EL (cell line): ENCODE data around the gene CACNA1I.

ENCODE experiments used
- DNase-seq: peaks from one replicate; pipeline ENCODE4 v3.0.0-alpha.2; 2016

Gene CACNA1I

DNA sequence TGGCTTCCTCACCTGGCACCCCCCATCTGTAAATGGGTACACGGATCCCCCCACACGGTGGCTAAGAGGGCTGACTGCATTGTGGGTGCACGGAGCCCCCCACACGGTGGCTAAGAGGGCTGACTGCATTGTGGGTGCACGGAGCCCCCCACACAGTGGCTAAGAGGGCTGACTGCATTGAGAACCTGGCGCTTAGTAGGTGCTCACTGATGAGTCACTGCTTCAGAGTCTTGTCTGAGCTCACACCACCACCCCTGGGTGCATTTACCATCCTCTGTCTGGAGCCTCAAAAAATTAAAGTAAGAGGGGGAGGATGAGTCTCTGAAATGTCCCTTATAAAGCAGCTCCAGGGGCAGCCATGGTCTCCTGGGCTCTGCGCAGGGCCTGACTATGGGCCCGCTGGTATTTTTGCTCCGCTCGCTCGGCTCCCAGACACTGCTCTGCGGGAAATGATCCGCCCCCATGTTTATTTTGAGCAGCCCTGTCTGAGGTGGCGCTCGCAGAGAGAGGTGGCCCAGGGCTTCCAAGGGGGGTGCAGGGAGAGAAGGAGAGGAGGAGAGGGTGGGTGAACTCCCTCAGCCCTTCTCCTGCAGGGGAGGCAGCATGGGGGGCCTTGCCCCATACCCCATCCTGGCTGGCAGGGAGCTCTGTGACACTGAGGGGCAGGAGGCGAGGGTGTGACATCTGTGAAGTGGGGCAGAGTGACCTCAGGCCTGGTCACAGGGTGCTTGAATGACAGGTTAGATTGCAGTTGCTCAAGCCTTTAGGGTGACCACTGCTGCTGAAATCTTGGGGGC lies 82.6 kb downstream of the CACNA1I start:
- DNase-seq: no peak

DNA sequence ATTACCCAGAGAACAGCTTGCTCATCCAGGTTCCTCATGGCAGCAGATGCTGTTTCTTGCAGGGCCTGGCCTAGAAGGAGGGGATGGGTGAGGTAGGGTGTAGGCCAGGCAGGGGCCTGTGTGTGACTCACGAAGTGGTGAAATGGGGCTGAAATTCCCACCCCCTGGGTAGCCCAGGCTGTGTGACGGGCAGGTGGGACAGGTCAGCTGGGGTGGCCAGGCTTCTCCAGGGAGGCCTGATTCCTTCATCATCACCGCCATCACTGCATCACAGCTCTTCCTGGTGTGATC lies 83.2 kb downstream of the CACNA1I start:
- no peak for DNase-seq

DNA sequence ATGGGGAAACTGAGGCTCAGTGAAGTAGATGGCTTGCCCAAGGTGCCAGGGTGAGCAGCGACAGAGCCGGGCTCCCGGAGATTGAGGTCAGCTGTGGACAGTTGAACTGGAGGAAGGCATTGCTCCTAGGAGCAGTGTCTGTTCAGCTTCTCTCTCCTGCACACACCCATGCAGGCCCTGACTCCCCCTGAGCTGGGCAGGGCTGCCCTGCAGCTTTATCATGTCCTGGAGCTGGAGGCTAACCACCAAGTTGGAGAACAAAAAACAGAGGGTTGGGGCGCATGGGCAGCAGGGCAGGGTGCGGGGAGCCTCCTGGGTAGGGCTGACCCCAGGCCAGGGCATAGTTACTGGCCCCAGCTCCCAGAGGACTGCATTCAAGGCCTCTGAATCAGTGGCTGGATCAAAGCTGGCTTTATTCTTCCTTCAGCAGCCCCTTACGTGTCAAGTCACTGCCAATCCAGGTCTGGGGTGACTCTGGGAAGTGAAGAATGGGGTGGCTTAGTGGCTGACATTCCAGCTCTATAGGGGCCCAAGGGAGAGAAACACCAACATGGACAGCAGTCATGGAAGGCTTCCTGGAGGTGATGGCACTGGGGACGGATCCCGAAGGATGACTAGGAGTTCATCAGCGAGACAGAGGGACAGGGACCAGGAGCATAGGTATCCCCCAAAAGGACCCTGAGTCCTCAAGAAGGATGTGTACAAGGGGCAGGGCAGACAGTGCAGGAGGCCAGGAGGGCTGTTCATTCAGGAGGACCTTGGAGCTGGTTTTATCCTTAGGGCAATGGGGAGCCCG lies 83.8 kb downstream of the CACNA1I start:
- DNase-seq: no peak

DNA sequence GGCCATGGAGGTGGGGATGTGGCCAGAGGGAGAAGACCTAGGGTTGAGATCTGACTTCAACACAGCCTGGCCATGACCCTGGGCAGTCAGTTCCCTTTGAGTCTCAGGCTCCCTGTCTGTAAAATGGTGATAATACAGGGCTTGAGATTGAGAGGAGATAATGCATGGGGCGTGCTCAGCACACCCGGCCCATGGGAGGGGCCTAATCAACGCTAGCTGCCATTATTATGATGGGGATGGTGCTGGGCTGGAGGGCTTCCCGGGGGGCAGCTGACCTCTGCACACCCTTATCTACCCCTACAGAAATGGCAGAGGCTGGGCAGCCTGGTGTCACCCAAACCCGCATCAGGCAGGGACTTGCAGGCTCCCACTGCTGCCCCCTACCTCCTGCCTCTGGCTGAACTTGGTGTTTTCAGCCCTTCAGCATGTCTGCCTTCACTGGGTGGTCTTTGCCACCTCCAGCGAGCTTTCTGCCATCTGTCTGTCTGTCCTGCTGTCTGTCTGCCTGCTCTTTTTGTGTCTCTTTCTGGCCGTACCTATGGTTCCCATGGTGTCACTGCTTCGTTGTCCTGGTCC lies 84.5 kb downstream of the CACNA1I start:
- DNase-seq: no peak

DNA sequence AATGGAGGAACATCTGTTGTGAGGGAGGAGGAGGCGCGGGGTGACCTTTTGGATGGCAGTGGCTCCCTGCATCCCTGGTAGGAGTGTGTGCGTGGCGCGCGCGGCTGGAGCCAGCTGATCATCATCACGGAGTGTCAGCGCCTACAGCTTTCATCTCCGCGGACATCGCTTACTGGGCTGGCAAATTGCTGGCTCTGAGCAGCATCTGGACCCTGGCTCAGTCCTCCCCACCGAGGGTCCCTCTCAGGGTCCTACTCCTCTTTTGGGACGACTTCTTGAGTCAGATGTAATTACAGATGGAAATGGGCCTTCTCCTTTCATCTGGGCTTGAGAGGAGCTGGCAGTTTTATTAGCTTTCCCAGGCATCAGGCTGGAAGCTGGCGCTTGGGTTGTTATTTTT lies 85.3 kb downstream of the CACNA1I start:
- no peak for DNase-seq

DNA sequence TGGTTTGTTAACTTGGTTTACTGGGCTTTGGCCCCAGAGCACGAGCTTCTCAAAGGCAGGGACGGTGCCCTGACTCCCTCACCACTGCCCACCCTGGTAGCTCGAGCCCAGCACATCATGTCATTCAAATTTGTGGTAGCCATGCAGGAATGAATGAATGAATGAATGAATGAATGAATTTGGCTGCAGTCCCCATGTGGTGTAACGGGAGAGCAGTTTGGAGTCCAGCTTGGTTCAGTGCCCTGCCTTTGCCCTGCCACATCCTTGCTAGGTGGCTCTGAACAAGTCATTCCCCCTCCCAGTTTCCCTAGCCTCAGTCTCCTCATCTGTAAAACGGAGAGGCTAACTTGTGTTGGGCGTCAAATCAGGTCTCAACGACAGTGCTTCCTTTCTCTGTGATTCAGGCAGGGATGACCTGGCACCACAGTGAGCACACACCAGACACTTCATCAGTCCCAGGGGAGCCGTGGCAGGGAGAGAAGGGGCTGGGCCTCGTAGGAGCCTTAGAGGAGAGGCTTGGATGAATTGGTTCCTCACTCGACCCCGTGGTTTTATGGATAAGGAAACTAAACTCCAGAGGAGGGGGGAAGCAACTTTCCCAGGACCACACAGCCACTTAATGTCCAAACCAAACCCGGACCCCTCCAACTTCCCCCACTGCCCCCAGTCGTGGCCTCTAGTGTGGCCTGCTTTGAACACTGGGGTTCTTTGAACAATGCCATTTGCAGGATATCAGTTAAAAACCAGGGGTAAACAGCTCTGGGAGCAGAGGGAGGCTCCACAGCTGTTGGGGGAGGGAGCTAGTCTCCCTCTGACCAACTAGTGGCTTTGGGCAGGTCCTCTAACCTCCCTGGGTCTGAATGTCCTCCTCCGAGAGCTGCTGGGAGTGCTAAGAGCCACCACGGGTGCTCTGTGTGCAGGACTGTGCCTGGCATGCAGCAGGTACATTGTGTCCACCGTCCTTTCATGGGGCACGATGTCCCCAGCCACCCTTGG lies 86.2 kb downstream of the CACNA1I start:
- no peak for DNase-seq

DNA sequence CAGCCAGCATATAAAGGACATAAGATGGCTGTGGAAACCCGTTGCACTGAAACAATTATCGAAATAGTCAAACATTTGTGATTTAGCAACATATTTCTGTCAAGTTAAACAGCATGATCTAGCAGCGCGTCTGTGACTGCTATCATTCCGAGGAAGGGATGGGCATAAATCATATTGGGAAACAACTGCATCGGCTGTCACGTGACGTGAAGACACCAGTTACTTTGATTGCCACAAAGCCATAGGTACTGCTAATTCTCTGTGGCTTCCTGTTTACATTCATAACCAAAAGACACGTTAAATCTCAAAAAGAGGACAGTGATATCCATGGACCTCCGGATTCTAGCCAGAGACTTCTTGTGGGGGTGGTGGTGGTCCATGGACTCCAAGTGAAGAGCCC lies 87.8 kb downstream of the CACNA1I start:
- DNase-seq: no peak

DNA sequence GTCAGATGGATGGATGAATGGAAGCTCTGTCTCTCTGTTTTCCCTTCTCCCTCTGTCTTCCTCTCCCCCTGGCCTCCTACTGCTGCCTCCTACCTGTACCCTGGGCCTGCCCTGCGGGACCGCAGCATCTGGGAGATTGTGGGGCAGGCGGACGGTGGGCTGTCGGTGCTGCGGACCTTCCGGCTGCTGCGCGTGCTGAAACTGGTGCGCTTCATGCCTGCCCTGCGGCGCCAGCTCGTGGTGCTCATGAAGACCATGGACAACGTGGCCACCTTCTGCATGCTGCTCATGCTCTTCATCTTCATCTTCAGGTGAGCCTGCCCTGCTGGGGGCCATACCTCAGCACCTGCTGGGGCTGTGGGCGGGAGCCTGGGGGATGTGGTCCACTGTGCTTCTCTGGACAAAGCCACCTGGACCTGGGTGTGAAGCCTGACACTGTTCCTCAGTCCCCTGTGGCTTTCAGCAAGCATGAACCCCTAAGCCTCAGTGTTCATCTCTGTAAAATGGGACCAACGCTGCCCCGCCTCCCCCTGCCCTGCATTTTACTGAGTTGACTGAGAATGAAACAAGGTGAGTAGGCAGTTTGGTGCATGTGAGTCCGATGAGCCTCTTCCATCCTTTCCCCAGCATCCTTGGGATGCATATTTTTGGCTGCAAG lies 88.4 kb downstream of the CACNA1I start:
- no peak for DNase-seq

DNA sequence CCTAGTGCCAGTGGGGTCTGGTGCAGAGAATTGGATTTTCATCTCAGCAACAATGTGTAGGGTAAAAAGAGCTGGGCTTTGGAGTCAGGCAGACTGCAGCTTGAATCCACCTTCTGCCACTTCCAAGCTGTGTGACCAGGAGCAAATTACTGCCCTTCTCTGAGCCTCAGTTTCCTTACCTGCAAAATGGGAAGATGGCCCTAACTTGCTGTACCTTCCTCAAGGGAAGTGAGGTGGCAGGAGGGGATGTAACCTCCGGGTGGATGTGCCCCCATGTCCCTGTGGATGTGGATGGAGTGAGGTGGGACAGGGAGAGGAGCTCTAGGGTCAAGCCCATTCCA lies 90.9 kb downstream of the CACNA1I start:
- DNase-seq: no peak

DNA sequence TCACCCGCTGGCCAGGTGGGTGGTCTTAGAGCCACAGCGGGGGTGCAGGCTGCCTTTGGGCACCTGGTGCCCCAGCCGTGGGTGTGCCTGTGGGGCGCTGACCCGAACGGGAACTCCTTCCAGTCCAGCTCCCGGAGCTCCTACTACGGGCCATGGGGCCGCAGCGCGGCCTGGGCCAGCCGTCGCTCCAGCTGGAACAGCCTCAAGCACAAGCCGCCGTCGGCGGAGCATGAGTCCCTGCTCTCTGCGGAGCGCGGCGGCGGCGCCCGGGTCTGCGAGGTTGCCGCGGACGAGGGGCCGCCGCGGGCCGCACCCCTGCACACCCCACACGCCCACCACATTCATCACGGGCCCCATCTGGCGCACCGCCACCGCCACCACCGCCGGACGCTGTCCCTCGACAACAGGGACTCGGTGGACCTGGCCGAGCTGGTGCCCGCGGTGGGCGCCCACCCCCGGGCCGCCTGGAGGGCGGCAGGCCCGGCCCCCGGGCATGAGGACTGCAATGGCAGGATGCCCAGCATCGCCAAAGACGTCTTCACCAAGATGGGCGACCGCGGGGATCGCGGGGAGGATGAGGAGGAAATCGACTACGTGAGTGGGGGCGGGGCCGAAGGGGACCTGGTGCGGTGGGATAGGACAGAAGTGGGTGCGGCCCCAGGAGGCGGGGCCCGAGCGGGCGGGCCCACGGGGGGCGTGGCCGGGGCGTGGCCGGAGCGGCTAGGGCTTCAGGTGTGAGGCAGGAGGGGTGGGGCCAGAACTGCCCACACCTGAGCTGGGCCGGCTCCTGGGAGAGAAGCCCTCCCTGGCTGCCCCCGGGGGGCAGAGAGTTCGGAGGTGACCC lies 91.5 kb downstream of the CACNA1I start:
- DNase-seq: no peak

DNA sequence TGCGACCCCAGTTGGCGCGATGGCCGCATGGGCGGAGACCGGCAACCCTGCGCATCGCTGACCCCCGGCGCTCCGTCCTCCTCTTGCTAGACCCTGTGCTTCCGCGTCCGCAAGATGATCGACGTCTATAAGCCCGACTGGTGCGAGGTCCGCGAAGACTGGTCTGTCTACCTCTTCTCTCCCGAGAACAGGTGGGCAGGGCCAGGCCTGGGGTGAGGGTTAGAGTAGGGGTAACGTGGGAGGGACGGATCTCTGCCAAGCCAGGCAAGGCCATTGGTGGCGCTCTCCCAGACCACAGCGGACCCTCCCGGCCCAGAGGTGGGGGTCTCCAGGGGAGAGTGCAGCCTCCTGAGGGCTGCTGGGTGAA lies 92.1 kb downstream of the CACNA1I start:
- DNase-seq: no peak

DNA sequence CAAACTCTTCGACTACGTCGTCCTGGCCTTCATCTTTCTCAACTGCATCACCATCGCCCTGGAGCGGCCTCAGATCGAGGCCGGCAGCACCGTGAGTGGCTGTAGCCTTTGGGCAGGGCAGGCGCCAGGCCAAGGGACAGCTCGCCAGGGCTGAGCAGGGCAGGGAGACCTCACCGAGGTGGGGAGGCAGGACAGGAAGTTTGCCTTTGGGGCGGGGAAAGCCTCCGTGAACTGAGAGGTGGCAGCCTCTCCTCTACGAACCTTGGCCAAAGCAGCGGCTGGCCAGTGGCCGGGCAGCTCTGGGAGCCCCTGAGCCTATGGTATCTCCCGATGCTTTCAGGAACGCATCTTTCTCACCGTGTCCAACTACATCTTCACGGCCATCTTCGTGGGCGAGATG lies 93.2 kb downstream of the CACNA1I start:
- DNase-seq: no peak

DNA sequence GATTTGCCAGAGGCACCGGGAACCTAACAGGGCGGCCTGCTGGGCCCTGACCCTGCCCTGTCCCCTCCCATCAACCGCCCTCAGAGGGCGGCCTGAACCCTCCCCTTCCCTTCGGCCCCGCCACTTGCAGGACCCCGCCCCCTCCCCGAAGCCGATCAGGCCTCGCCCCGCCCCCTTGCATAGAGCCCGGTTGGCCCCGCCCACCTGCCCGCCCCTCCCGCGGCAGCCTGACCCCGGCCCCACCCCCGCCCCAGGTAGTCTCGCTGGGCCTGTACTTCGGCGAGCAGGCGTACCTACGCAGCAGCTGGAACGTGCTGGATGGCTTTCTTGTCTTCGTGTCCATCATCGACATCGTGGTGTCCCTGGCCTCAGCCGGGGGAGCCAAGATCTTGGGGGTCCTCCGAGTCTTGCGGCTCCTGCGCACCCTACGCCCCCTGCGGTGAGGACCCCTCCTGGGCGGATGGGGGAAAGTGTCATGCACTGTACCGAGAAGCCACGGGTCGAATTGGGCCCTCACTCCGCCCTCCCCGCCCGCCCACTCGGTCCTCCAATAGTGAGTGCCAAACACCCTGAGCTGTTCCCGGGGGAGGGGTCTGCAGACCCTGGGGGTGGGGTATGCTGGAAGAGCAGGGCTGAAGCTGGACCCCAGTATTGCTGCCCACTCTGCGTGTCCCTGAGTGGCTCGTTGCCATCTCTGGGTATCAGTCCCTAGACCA lies 94.1 kb downstream of the CACNA1I start:
- no peak for DNase-seq

DNA sequence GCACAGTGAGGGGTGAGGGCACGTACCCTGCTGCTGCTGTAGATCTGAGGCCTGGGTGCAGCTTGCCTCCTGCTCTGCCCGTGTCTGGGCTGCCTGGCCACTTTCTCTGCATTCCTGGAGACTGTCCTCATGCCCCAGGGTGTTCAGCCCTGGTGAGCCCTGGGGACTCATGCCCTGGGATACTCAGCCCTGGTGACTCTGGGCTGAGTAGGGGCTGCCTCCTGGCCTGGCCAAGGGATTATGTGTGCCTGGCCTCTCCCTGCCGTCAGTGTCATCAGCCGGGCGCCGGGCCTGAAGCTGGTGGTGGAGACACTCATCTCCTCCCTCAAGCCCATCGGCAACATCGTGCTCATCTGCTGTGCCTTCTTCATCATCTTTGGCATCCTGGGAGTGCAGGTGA lies 94.7 kb downstream of the CACNA1I start:
- peak; percentile 20 for DNase-seq

DNA sequence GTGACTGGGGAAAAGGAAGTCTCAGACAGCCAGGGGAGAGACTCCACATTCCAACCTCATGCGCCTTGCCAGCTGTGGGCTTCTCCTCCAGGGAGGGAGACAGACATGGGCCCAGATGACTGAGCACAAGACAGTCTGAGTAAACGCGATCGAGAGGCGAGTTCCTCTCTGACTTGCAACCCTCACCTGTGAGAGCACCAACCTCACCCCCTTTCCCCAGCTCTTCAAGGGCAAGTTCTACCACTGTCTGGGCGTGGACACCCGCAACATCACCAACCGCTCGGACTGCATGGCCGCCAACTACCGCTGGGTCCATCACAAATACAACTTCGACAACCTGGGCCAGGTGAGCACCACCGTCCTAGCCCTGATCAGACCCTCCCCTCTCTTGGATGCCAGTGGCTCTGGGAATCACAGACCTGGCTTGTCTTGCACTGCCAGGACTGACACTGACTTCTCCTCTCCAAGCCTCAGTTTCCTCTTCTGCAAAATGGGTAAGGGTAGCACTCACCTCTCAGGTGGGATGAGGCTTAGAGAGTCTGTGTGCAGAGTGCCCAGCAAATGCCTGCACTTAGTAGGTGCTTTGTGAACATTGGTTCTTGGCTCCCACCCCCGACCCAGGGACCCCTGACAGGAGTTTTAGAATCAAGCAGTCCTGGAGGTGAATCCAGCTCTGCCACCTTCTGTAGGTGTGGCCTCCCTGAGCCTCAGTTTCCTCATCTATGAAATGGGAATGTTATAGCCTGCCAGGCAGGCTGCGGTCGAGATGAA lies 95.3 kb downstream of the CACNA1I start:
- no peak for DNase-seq

DNA sequence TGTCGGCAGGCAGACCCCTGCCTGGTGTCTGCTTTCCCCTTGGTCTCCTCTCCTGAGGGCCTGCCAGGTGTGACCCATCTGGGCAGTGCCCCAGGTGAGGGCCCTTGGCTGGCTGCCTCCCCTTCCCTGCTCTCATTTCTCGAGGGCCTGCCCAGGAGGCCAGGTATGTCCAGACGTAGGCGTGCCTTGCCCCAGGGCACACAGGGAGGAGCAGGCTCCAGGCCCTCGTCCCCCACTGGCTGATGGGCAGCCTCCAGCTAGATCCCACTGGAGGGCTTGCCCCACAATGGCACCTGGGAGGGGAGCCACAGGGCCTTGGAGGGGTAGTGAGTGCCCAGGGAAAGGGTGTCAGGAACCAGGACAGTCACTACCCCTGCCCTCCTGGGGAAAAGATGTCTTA lies 95.9 kb downstream of the CACNA1I start:
- DNase-seq: no peak

DNA sequence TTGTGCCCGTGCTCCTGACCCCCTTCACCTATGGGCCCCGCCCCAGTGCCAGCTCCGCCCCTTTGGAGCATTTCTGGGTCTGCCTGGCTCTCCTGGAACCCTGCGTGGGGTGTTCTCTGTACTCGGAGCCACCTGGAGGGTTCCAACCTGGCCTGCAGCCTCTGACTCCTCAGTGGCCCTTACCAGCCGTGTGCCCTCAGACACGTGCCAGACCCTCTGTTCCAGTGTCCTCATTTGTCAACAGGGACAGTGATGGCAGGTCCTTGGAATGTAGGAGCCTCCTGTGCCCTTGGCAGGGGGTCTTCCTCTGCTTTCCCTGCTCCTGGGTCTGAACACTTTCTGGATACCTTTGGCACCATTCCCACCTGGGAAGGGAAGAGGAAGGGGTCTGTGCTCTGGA lies 96.4 kb downstream of the CACNA1I start:
- no peak for DNase-seq

DNA sequence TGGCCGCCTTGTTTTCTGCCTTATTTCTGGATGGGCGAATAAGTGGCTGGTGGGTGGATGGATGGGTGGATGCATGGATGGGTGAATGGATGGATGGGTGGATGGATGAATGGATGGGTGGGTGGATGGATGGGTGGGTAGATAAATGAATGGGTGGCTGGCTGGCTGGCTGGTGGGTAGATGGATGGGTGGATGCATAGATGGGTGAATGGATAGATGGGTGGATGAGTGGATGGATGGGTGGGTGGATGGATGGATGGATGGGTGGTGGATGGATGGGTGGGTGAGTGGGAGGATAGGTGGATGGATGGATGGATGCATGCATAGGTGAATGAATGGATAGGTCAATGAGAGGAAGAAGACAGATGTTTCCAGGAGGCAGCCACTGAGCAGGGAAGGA lies 98.9 kb downstream of the CACNA1I start:
- DNase-seq: no peak

DNA sequence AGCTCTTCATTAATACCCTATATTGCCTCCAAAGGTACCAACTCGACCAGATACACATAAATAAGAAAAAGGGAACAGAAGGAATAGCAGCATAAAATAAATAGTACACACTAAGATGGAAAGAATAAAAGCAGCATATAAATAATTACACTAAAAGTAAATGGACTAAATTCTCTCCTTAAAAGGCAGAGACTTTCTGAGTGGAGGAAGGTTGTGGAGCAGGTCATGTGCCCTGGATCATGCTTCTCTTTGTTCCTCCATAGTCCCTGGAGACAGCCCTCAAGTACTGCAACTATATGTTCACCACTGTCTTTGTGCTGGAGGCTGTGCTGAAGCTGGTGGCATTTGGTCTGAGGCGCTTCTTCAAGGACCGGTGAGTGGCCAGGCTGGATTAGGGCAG lies 101.4 kb downstream of the CACNA1I start:
- DNase-seq: no peak

DNA sequence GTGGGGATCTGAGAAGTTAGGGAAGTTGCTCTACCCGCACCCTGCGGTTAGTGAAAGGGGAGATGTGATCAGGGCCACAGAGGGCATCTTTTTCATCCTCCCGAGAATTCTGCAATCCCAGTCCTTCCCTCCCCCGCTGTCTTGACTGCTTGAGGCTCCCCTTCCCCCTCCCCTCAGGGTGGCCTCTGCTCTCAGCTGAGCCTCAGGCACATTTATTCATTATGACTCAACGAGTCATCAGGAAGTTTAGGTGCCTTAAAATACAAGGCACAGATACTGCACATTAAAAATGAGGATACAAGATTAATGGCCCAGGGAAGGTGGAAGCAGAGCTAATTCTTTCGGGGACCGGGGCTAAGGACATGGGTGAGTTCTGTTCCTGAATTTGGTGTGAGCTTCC lies 104.0 kb downstream of the CACNA1I start:
- DNase-seq: peak; percentile 67
